Stimulated activated CD8-positive, alpha-beta memory T cell treated with anti-CD3 and anti-CD28 coated beads, Interleukin-15, amount 100 ng/mL, for 4 hours (primary cell): ENCODE measurements around the gene INMT.

Source experiments
- DNase-seq, 2 donors: peaks; one replicate each; pipeline ENCODE4 v3.0.0-alpha.2; 2020; ENCODE audit warnings: low read depth in 2 of 2

The INMT gene

DNA sequence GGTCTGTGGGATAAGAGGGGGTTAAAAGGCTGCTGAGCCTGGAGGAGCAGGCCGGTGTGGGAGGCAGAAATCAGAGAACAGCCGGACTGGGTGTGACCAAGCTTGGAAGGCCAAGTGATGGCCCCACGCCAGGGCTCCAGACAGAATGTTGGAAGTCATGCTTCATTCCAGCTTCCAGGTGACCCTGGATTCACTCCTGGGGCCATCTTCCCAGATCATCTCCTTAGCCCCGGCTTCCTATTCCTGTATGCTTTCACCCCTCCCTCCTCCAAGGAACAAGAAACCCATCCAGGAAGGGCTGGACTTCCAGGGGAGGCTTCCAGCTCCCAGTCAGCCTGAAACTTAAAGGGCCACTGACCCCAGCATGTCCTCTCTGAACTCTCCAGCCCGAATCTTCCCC lies 1.0 kb downstream of the INMT start:
- no peak for DNase-seq

DNA sequence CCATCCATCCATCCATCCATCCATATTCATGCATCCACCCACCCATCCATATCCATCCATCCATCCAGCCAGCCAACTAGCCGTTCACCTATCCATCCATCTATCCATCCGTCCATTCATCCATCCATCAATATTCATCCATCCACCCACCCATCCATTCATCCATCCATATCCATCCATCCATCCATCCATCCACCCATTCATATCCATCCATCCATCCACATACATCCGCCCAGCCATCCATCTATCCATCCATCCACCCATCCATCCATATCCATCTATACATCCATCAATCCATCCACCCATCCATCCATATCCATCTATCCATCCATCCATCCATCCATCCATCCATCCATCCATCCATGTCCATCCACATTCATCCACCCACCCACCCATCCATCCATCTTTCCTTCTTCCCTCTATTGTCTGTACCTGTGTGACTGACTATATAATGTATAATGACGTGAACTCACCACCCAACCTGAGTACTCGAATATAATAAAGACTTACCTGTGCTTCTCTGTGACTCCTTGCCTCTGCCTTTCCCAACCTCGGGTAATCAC lies 2.5 kb downstream of the INMT start:
- DNase-seq: no peak

DNA sequence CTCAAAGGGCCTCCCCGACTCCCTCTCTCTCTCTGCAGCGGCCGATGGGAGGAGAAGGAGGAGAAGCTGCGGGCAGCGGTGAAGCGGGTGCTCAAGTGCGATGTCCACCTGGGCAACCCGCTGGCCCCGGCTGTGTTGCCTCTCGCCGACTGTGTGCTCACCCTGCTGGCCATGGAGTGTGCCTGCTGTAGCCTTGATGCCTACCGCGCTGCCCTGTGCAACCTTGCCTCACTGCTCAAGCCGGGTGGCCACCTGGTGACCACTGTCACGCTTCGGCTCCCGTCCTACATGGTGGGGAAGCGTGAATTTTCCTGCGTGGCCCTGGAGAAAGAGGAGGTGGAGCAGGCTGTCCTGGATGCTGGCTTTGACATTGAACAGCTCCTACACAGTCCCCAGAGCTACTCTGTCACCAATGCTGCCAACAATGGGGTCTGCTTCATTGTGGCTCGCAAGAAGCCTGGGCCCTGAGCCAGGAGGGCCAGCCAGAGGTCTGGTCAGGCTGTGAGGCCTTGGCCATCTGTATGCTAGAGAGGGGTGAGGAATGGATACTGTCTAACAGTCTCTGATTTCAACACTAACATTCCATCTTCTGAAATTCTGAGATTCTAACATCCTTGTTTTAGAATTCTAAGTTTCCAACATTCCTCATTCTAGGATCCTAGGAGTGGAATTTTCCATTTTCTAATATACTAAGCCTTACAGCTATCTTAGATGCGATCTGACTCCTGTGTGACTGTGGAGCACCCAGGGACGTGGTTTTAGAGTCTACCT lies 3.6 kb downstream of the INMT start:
- no peak for DNase-seq

DNA sequence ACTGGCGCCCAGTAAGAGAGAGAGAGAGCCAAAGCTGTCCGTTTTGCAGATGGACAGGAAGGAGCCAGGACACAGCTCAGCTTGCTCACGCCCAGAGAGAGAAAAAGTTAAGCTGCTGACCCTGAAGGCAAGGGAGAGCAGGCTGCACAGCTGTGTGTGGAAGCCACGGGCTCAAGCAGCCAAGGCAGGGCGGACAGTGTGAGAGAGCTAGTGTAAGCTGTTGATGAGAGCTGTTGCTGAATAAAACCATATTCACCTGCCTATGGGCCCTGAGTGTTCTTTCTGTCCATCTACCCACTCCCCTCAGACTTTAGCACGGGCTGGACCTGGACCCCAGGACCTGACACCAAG lies 5.4 kb downstream of the INMT start:
- DNase-seq: no peak

DNA sequence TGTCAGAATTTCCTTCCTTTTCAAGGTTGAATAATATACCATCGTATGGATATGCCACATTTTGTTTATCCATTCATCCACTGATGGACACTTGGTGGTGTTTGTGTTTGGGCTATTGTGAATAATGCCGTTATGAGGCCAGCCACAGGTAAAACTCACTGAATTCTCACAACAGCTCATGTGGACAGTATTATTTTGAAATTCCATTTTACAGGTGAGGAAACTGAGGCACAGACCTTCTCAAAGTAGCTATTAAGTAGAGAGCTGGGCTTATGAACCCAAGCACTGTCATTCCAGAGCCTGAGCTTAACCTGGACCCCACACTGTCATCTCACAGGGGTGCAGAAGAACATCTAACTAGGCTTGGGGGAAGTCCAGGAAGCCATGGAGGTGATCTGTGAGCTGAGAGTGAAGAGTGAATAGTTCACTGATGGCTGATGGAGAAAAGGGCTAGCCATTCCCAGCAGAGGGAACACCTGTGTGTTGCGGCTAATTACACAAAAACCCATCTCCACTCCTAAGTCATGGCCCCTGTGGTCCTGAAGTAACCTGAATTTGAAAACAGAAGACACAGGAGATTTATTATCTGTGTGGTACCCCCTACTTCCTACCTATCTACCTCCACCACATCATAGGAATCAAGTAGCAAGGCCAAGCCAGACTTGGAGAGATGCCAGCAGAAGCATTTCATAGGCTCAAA lies 8.7 kb downstream of the INMT start:
- no peak for DNase-seq

DNA sequence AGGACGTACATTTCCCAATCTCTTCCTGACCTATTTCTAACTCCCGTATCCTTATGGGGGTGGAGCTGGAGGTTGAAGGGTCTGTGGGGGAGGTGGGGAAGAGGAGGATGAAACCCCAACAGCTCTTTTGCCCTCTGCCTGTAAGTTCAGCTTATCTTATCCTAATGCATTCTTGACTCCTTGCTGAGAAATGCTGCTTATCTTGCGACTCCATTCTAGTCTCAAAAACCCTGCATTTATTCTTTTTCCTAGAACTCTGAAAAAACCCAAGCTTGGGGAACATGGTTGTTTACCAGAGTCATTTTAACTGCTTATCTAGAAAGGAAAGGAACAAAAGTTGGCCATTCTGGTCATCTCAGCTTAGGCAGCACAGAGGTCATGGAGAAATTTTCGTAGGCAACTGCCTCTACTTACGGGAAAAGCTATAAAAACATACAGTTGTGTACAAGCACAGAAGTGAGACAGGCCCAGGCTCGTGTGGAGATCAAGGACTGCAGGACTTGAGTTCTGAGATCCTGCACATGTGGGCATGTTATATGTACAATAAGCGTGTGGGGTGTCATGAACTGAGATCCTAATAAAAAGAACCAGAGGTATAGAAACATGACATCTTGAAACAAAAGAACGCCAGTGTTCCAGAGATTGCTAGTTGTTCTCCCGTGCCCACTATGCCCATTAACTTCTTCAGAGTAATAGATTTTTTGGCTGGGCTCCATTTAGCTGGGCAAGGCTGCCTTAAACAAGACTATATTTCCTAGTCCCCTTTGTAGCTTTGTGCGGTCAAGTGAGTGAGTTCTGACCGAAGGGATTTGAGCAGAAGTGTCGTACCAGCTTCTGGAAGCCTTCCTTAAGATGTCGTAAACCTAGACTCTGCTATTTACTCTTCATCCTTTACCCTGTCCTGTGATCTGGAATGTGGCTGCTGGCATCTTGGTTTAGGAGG lies 9.6 kb downstream of the INMT start:
- no peak for DNase-seq

DNA sequence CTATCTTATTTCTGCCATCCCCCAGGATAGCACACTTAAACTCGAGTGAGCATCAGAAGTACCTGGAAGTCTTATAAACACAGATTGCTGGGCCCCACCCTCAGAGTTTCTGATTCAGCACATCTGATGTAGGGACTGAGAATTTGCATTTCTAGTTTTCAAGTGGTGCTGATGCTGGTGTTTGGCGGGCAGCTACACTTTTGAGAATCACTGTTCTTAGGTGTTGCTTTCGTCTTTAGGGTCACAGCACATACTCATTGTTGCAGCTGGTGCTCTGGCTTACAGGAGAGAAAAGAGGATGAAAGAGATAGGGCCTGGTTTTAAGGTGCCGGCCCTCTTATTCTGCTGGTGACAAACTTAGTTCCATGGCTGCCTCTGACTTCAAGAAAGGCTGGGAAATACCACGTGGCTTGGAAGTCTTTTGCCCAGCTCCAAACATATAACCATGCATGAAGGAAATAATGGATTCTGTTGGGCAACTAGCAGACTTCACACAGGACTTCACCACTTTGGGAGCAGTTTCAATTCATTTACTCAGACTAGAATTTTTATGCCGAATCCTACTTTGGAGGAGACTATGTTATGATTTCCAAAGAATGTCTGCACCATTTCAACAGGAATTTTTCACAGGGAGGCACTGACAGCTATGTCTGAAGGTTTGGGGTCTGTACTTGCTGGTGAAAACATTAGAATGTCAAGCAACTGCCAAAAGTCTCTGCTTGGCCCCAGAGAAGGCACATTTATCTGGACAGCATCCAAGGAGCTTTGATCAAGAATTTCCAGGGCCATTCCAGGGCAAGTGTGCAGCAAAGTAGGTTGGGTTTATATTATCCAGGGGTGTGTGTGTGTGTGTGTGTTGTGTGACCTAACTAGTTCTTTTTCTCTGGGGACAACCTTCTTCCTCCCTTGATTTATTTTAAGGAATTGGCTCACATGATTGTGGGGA lies 12.4 kb downstream of the INMT start:
- DNase-seq: no peak

DNA sequence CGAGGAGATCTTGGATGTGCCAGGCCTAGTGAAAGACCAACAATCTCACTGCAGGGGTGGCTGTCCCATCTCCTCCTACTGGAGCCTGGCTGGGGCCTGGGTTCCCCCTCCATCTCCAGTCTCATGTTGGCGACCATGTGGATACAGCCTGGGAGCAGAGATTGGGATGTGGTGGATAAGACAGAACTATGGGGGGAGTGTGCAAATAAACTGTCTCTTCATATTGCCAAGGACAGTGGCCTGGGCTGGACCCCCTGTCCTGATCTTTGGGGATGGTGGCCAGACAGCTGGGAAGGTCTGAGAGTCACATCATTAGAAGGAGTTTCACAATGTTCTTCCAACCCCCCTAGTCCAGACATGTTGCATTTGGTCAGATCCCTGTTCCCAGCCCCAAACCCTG lies 13.5 kb downstream of the INMT start:
- no peak for DNase-seq

DNA sequence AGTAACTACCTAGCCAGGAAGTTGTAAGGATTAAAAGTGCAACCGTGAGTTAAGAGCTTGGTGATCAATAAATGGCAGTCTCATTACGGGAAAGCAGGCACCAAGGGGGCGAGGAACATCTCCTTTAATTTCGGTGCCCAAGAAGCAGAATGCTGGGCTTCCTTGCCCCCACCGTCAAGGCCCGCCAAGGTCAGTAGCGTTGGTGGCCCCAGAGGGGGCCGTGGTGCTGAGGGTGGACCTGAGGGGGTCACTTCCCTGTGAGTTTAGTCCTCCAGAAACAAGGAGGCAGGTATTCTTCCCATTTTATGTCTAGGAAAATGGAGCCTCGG lies 18.9 kb downstream of the INMT start:
- DNase-seq: no peak

DNA sequence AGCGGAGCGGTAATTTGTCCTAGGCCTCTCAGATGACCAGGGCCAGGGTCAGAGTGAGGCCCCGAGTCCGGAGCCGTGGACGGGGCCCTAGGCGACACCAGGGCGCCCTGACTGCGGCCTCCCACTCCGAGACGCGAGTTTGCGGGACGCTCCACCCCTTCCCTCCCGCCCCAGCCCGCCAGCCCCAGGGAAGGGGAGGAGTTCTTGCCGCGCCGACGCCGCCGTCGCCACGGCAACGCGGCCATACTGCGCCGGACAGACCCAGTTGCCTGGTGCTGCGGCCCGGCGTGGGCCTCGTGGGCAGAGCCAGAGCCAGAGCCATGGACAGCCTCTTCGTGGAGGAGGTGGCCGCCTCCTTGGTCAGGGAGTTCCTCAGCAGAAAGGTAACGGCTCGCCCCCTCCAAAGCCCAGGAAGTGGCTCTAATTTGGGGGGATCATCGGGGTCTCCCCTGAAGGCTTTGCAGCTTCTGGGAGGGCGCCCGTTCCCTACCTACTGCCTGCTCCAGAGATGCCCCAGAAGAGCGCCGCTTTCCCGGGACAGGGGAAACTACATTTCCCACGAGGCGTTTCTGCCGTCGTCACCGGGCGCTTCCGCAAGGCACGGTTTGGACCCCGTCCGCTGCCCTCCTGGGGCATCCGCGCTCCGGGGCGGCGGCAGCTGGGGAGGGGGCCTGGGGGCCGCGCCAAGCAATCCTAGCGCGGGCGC lies 19.4 kb downstream of the INMT start, which contains the start of gene MINDY4:
TSS of gene MINDY4 (plus strand) at position 244 of the 706 bp plus-strand sequence. CDS start at position 321, 77 bp downstream.
- peak; percentile 18 to 45 for DNase-seq

DNA sequence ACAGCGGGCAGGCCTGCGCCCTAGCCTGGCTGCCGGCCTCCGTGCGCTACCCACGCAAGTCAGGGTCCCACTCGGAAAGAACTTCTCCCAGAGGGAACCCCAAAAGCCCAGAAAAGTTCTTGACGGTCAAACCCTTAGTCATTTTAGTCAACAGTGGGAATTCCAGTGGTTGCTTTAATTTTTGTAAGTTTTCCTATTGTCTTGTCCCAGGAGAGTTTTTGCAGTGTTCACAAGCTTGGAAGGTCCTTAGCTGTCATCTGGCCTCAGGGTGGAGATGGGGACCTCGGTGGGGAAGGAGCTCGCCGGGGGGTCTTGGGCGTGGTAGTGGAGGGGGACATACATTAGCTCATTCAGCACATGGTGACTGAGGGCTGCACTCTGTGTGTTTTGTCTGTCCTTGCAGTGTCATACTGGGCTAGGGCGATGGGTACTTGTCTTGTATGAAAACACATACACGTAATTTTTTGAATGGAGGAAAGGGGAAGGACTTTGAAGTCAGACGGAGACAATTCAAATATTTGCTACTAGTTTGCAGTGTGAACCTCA lies 20.0 kb downstream of the INMT start:
- DNase-seq: no peak

DNA sequence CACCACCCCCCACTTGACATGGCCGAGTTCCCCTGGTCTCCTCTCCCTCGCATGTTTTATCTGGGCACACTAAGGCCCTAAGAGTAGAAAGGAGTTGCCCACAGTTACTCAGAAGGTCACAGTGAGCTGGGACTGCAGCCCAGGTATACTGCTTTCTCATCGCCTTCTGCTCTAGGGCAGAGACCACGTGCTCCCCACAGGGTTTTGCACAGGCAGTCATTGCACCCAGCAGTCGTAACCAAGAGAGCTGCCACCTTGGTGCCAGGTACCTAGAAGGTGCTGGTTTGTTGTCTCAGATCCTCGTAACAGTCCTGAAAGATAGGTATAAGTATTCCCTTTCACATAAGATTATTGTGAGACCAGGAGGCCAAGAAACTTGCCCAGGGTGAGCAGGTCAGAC lies 21.0 kb downstream of the INMT start:
- no peak for DNase-seq

DNA sequence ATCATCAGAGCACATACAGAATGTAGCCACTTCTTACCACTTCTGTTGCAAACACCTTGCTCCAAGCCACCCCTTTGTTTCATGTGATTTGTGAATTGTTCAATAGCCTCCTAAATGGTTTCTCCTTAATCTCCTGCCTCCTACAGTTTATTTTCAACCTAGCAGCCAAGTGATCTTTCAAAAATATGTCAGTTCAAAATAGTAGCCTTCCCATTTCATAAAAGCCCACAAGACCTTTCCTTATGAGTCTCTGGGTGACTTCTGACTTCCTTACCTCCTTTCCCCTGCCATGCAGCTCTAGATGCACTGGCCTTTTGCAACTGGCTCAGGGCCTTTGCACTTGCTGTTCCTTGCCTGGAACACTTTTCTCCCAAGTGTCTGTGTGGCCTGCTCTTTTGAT lies 24.1 kb downstream of the INMT start:
- DNase-seq: no peak

DNA sequence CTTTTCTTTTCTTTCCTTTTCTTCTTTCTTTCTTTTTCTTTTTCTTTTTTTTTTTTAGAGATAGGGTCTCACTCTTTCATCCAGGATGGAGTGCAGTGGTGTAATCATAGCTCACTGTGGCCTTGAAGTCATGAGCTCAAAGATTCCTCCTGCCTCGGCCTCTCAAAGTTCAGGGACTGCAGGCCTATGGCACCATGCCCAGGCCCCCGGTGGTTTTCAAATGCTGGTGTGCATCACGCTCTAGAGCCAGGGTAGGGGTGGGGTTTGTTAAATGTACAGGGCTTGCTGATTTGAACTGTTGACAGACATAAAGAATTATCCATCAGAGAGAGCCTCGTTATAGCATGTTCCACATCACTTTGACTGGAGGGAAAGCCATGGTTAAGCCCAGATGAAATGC lies 25.0 kb downstream of the INMT start:
- no peak for DNase-seq

DNA sequence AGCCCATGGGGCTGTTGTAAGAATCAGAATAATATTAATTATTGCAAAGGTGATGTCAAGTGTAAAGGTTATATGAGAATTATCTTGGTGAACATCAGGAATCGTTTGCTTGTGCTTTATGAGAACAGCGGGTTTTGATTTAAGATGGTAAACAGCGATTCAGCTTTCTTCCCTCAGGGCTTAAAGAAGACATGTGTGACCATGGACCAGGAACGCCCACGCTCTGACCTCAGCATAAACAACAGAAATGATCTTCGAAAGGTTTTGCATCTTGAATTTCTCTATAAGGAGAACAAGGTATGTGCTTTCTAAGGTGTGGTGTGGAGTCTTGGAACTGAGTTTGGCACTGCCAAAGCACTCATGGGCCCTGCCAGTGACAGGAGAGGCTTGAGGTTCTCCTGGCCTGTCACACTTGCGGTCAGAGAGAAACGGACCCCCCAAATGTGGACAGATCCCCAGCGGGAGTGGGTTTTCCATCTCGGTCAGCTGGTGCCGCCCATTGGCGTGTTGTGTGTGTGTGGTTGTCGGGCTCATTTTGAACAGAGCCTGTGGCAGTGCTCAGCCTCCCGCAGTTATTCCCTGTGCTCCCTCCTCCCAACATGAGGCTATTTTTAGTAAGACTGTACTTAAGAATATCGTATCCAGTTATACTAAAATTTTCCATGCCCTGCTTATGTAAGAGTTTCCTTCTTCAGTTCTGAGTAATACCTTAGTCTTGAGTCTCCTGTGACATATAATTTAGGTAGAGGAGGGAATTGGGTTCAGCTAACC lies 26.5 kb downstream of the INMT start:
- no peak for DNase-seq

DNA sequence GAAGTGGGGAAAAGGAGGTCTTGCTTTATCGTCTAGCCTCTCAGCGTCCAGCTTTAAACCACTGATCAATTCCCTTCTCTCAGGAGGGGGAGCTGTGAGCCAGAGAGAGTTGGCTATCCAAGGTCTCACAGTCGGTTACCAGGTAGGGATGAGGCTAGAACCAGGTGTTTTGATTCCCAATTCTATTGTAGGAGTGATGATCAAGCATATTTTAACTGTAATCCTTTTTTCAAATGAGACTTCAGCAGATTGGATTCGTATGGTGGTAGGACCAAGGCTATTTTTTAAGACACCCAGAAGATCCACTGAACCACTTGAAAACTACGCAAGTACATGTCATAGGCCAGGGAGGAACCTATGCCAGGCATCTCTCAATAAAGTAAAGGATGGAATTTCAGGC lies 27.6 kb downstream of the INMT start:
- DNase-seq: no peak

DNA sequence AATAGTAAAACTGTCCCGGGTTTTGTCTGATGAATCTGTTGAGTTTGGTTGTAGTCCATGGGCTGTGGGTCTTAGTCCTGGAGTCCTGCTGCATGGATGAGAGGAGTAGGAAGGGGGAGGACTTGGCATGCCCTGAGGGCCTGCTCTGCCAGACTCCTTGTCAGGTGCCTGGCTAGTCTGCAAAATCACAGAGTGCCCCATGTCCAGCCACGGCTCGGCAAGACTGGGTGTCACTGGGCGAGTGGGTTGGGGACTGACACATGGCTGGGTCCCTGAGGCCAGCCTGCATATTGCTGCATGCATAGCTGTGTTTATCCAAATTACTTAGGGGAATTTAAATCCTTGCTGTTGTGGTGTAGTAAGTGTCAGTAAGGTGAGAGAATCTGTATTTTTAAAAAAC lies 29.0 kb downstream of the INMT start:
- DNase-seq: no peak

DNA sequence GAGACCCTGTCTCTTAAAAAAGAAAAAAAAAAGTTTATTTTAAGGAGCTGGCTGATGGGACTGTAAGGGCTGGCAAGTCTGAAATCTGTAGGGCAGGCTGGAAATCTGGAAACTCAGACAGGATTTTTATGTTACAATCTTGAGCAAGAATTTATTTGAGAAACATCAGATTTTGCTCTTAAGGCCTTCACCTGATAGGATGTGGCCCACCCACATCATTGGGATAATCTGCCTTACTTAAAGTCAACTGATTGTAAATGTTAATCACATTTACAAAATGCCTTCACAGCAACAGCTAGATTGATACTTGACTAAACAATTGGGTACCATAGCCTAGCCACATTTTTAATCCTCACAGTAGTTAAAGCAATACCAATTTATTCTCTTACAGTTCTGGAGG lies 30.8 kb downstream of the INMT start:
- DNase-seq: no peak

DNA sequence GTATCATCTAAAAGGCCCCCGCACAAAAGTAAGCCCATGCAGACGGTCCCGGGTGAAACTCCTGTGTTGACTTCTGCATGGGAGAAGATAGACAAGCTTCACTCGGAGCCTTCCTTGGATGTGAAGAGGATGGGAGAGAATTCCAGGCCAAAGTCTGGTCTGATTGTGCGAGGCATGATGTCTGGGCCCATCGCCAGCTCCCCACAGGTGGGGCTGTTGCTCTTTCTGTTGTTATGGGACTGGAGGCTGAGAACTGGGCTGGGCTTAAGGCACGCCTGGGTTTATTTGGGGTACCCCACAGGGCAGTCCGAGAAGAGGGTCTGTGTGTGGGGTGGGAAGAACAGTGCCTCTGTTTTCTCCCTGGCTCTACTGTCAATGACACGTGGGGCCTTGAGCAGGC lies 33.9 kb downstream of the INMT start:
- DNase-seq: no peak
